Gastroesophageal sphincter (tissue), 4 donors: Measurements from ENCODE around the gene CHRDL1. TPM values are rescaled to one million over a fixed set of nuclear protein-coding genes. Genes with fewer than 3 reads are reported as not detected.

ENCODE experiments used
- ATAC-seq: fragments of 150-250 bp; one replicate; pipeline ENCODE4 v1.9.1; 2016; ENCODE audit warnings: mild to moderate bottlenecking, moderate library complexity
- H3K27ac ChIP-seq, 4 donors: fragments of 200-600 bp; sonication (generic) in 3 of 4; 1 replicate in 3 of 4; 2 replicates in 1 of 4; pipeline ENCODE4 v1.5.1; 2016 to 2019
- H3K27me3 ChIP-seq: fragments of 200-600 bp; sonication (generic); one replicate; pipeline ENCODE4 v1.5.1; 2019
- H3K36me3 ChIP-seq, 2 donors: fragments of 200-600 bp; sonication (generic); one replicate each; pipeline ENCODE4 v1.5.1; 2019; ENCODE audit warnings: control low read depth in 1 of 2
- H3K4me1 ChIP-seq, 3 donors: fragments of 200-600 bp; sonication (generic); 1 replicate in 2 of 3; 2 replicates in 1 of 3; pipeline ENCODE4 v1.5.1; 2016 to 2019; ENCODE audit warnings: control low read depth in 2 of 3
- H3K4me3 ChIP-seq, 2 donors: fragments of 200-600 bp; sonication (generic); one replicate each; pipeline ENCODE4 v1.5.1; 2019; ENCODE audit warnings: mild to moderate bottlenecking in 1 of 2, moderate library complexity in 1 of 2
- H3K9me3 ChIP-seq, 3 donors: fragments of 200-600 bp; sonication (generic); one replicate each; pipeline ENCODE4 v1.5.1; 2017 to 2019; ENCODE audit warnings: control low read depth in 2 of 3
- CTCF ChIP-seq, 4 experiments: fragments of 200-600 bp in 2 of 4; fragments of 450-650 bp in 2 of 4; sonication (generic) in 1 of 4; IDR thresholded peaks; one replicate each; pipeline ENCODE4 v1.5.1; 2017 to 2019; ENCODE audit warnings: antibody characterized with exemption in 4 of 4, mild to moderate bottlenecking in 2 of 4, moderate library complexity in 2 of 4
- EP300 ChIP-seq: sonication (generic); formaldehyde crosslinking; IDR thresholded peaks from one replicate; pipeline ENCODE4 v1.6.1; 2017; ENCODE audit warnings: antibody characterized with exemption, mild to moderate bottlenecking
- POLR2A ChIP-seq, 2 donors: fragments of 450-650 bp; IDR thresholded peaks; one replicate each; pipeline ENCODE4 v1.6.1; 2017; ENCODE audit warnings: antibody characterized with exemption in 2 of 2, mild to moderate bottlenecking in 2 of 2, moderate library complexity in 1 of 2
- POLR2AphosphoS5 ChIP-seq: sonication (generic); formaldehyde crosslinking; IDR thresholded peaks from one replicate; pipeline ENCODE4 v1.6.1; 2017; ENCODE audit warnings: antibody characterized with exemption
- WGBS, 2 donors: methylation state at CpG; one replicate each; pipeline ENCODE4 v1.1.5; 2018; ENCODE audit warnings: low coverage in 1 of 2; 5-methylcytosine and 5-hydroxymethylcytosine counted together
- total RNA-seq, 4 donors: library from RNA; depleted of rRNA; stranded (reverse); fragments of >200 nt; gene quantifications; one replicate each; pipeline ENCODE4 v1.1.0, GENCODE V29; 2016

CHRDL1 gene
- total RNA-seq, 4 donors from 2014 or later = 154 to 403 (median 281) TPM

- Histone ChIP-seq H3K27ac (peak overlapping the region in 1 of 4 donors; percentile 22), H3K9me3 (no peaks in the 10 kb centered on the region), H3K4me1 (no peaks in the 10 kb centered on the region), H3K36me3 (no peaks in the 10 kb centered on the region), H3K4me3 (no peak overlapping the region), H3K27me3 (no peaks in the 10 kb centered on the region)
- peak; percentile 65 for TF ChIP-seq POLR2AphosphoS5
- no peak for TF ChIP-seq CTCF (IDR thresholded peaks at IDR 0.05)
- ATAC-seq = peak; percentile 79
- WGBS, 2 donors = 42 to 45% methylated on average over 2 of the region's 2 CpGs
These were observed 82.0 kb downstream of the CHRDL1 start for GRCh38 chrX:110713666-110714065.

- 27 to 62% methylated on average over 1 to 2 of the region's 2 CpGs for WGBS, 2 donors
- no peak for ATAC-seq
- TF ChIP-seq POLR2A (IDR thresholded peaks at IDR 0.05) (no peak), CTCF (IDR thresholded peaks at IDR 0.05) (no peak), POLR2AphosphoS5 (no peak)
- Histone ChIP-seq H3K36me3 (no peaks in the 10 kb centered on the region), H3K27ac (no peak overlapping the region), H3K27me3 (no peaks in the 10 kb centered on the region), H3K4me3 (no peak overlapping the region), H3K9me3 (no peaks in the 10 kb centered on the region), H3K4me1 (no peaks in the 10 kb centered on the region)
These were observed 89.2 kb downstream of the CHRDL1 start for GRCh38 chrX:110706446-110706845.

- no peaks in the 10 kb centered on the region for H3K4me1 ChIP-seq
- H3K9me3 ChIP-seq = no peaks in the 10 kb centered on the region
- H3K27ac ChIP-seq = no peak overlapping the region
- no peaks in the 10 kb centered on the region for H3K36me3 ChIP-seq
- H3K4me3 ChIP-seq = no peak overlapping the region
- no peaks in the 10 kb centered on the region for H3K27me3 ChIP-seq
- ATAC-seq = no peak
- TF ChIP-seq POLR2A (IDR thresholded peaks at IDR 0.05) = no peak
- no peak for TF ChIP-seq EP300
- no peak for TF ChIP-seq CTCF (IDR thresholded peaks at IDR 0.05)
- no peak for TF ChIP-seq POLR2AphosphoS5
- WGBS, 2 donors = 53 to 55% methylated on average over 2 to 4 of the region's 4 CpGs
These were observed 92.0 kb downstream of the CHRDL1 start for GRCh38 chrX:110703641-110704040.

GRCh38 chrX:110699109-110699508, 96.5 kb downstream of the CHRDL1 start:
- no peak for TF ChIP-seq CTCF (IDR thresholded peaks at IDR 0.05)
- no peak for TF ChIP-seq EP300
- TF ChIP-seq POLR2AphosphoS5 = no peak
- no peak for TF ChIP-seq POLR2A (IDR thresholded peaks at IDR 0.05)
- no peak overlapping the region for H3K27ac ChIP-seq
- no peaks in the 10 kb centered on the region for H3K9me3 ChIP-seq
- no peaks in the 10 kb centered on the region for H3K36me3 ChIP-seq
- peak; percentile 48 for ATAC-seq
- no peaks in the 10 kb centered on the region for H3K27me3 ChIP-seq
- H3K4me3 ChIP-seq = no peak overlapping the region
- no peaks in the 10 kb centered on the region for H3K4me1 ChIP-seq

GRCh38 chrX:110698696-110699095, 96.9 kb downstream of the CHRDL1 start:
- Histone ChIP-seq H3K36me3 (no peaks in the 10 kb centered on the region), H3K9me3 (no peaks in the 10 kb centered on the region), H3K4me3 (no peak overlapping the region), H3K27me3 (no peaks in the 10 kb centered on the region), H3K27ac (no peak overlapping the region), H3K4me1 (no peaks in the 10 kb centered on the region)
- no peak for ATAC-seq
- TF ChIP-seq EP300 (no peak), POLR2AphosphoS5 (no peak), CTCF (IDR thresholded peaks at IDR 0.05) (no peak), POLR2A (IDR thresholded peaks at IDR 0.05) (no peak)
